NK-92 treated with Interleukin-12 subunit alpha and Interleukin-12 subunit beta, amount 100 ng/mL, for 24 hours (cell line): ENCODE data around the gene TYROBP.
A peak's percentile ranks its signal among the peaks of the same experiment; 100 is the strongest.
"Not testable (repeated sequence)": the region's sequence is repeated elsewhere in the genome, so short reads cannot be mapped to it uniquely, and the experiment has no call there.

ENCODE experiments used
- DNase-seq: peaks from one replicate; lab custom pipeline; 2025; lab: John Stamatoyannopoulos, UW

The TYROBP gene

DNA sequence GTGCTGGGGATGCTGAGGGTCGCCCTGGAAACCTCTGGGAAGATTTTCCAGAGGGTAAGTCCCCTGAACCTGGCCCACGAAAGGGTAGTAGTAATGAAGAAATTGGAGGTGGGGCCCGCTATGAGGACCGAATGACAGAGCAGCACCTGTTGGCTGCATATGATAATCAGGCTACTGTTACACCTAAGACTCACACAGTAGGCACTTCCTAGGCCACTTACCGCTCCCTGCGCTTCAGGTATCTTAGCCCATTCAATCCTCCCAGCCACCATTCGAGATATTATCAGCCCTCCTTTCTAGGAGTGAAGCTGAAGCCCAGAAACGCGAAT is 23.7 kb upstream of the TYROBP start:
- DNase-seq, result no peak

DNA sequence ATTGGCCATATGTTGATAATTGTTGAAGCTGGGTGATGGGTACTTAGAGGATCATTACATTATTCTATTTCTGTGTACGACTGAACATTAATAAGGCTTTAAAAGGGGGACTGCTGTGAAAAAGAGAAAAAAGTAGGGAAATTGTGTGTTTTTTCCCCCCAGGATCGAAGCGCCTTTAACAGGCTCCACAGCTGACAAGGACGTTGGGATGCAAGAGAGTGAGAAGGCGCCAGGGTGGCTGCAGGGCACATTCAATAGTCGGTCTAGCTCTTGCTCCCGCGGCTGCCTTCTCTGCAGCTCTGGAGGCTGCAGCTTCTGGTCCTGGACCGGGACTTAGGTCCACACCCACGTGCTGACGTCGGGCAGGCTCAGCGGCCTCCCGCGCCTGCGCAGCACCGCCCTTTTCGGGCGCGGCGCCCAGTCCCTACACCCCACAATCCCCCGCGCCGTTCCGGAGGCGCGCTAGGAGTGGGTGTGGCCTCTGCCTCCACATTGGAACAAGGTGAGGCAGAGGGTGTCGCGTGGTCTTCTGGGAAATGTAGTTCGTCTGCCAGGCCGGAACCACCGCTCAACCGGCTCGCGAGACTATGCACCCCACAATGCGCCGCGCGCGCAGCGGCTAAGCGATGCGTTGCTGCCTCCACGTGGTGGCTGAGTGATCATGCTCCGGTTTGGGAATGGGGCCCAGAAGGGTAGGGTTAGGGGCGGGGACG is 23.2 kb upstream of the TYROBP start:
- peak; percentile 99 for DNase-seq

DNA sequence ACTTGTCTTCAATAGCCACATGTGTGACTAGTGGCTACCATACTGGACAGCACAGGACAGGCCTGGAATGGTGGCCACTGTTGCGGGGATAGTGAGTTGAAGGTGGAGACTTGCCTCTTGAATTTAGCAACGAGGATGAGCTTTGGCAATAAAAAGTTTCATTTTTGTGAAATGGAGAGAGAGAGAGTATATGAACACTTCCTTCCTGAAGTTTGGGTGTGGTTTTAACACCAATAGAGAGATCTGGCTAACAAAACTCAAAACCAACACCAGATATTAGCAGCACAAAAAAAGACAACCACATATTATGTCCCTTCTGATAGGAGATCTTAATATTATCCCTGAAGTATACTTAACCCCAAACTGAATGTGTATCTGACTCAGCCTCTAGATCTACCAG is 21.8 kb upstream of the TYROBP start:
- no peak for DNase-seq

DNA sequence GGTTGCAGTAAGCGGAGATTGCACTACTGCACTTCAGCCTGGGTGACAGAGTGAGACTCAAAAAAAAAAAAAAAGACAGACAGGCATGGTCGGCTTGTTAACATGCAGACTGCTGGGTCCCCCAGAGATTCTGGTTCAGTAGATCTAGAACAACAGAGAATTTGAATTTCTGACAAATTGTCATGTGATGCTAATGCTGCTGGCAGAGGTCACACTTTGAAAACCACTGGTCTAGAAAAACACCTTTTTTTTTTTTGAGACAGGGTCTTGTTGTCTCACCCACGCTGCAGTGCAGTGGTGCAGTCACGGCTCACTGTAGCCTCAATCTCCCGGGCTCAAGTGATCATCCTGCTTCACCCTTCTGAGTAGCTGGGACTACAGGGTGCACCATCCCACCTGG is 20.4 kb upstream of the TYROBP start:
- peak; percentile 22 for DNase-seq

DNA sequence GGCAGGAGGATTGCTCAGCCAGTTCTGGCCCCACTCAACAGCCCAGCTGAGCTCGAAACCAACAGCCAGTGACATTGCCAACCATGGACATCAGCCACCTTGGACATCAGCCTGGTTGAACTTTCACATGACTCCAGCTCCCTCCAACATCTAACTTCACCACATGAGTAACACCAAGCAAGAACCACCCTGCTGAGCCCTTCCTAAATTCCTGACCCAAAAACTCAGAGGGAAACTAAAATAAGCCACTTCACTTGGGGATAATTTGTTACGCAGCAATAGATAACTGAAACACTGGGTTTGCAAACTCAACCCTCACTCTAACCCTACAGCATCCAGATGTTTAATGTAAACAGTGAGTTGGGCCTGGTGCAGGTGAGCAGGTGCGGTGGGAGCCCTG is 17.4 kb upstream of the TYROBP start:
- no peak for DNase-seq

DNA sequence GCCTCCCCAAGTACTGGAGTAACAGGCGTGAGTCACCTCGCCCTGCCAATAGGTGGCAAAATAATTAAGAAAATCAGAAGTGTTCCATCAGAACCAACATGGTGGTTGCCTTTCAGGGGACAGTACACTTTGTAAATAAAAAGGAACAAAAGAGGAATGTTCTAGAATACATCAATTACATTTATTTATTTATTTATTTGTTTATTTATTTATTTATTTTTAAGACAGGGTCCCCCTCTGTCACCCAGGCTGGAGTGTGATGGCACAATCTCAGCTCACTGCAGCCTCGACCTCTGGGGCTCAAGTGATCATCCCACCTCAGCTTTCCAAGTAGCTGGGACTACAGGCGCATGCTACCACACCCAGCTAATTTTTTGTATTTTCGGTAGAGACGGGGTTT is 12.9 kb upstream of the TYROBP start:
- no peak for DNase-seq

DNA sequence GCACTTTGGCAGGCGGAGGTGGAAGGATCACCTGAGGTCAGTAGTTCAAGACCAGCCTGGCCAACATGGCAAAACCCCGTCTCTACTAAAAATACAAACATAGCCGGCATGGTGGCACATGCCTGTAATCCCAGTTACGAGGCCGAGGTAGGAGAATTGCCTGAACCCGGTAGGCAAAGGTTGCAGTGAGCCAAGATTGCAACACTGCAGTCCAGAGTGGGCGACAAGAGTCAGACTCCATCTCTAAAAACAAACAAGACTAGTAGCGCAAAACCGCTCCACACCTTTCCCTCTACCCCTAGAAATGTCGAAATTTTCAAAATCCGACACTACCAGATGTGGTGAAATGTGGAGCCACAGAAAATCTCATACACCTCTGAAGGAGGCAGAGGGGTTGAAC is 11.2 kb upstream of the TYROBP start:
- no peak for DNase-seq

DNA sequence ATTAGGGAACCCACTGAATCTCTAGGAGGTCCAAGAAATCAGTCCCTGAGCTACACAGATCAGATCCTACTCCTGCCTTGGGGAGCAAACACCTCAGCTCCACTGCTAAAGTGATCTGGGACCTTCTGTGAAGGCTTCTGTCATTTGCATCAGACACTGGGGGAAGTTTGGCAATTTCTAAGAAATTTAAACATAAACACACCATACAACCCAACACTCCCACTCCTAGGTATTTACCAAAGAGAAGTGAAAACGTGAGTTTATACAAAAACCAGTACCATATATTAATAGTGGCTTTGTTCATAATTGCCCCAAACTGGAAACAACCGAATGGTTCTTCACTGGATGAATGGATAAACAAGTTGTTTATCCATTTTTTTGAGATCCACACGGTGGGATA is 7.3 kb upstream of the TYROBP start:
- DNase-seq, result no peak

DNA sequence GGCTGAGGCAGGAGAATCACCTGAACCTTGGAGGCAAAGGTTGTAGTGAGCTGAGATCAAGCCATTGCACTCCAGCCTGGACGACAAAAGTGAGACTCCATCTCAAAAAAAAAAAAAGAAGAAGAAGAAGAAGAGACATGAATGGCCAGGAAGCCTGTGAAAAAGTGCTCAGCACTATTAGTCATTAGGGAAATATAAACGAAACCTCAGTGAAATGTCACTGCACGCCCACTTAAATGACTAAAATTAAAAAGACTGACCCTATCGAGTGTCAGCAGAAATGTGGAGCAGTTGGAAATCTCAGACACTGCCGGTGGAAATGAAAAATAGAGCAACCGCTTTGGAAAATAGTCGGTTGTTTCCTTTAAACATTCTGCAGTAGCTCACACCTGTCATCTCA is 5.5 kb upstream of the TYROBP start:
- no peak for DNase-seq

DNA sequence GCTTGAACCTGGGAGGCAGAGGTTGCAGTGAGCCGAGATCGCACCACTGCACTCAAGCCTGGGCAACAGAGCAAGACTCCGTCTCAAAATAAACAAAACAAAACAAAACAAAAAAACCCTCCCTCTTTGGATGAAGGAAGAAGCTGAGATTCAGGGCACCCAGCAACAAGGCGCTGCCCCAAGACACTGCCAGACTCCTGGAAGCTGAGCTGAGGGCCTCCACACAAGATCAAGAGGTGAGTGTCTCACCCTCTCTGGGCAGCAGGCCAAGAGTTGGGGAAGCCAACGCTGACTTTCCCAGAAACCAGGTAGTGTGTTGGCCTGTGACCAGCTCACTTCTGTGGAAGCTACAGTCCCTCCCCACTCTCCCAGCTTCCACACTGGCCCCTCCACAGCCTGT is 3.7 kb upstream of the TYROBP start:
- DNase-seq, result no peak

DNA sequence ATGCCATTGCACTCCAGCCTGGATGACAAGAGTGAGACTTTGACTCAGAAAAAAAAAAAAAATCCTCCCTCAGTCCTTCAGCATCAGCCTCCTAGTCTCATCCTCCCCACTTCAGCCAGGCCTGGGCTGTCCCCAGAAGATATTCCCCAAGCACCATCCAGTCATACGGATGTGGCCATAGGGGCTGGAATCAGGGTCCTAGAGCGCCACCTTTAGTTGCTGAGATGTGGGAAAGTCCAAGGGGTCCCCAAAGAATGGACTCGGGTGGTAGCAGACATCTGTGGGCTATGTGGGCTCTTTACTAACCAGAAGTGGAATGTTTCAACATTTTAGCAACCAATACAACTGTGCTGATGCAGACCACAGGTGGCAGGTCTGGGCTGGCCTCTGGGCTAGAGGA is 3.1 kb upstream of the TYROBP start:
- no peak for DNase-seq

DNA sequence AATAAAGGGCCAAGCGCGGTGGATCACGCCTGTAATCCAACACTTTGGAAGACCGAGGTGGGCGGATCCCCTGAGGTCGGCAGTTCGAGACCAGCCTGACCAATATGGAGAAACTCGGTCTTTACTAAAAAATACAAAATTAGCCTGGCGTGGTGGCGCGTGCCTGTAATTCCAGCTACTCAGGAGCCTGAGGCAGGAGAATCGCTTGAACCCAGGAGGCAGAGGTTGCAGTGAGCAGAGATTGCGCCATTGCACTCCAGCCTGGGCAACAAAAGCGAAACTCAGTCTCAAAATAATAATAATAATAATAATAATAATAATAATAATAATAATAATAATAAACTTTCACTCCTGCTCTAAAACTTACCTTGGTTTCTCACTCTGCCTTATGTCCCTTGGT is 2.3 kb upstream of the TYROBP start:
- DNase-seq, result not testable (repeated sequence)

DNA sequence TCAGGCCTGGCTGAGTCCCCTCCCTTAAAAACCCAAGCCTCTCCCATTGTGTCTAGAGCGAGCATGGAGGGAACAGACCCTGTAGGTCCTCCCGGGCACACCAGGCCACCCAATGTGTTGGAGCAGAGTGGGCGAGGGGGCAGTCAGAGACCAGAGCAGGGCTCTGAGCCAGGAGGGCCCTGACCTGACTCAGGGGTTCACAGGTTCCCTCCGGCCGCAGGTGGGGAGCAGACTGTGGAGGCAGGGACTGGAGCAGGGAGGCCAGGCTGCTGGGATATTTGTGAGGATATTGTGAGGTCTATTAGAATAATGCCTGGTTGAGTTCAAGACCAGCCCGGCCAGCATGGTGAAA is 1.6 kb upstream of the TYROBP start:
- DNase-seq, result no peak

DNA sequence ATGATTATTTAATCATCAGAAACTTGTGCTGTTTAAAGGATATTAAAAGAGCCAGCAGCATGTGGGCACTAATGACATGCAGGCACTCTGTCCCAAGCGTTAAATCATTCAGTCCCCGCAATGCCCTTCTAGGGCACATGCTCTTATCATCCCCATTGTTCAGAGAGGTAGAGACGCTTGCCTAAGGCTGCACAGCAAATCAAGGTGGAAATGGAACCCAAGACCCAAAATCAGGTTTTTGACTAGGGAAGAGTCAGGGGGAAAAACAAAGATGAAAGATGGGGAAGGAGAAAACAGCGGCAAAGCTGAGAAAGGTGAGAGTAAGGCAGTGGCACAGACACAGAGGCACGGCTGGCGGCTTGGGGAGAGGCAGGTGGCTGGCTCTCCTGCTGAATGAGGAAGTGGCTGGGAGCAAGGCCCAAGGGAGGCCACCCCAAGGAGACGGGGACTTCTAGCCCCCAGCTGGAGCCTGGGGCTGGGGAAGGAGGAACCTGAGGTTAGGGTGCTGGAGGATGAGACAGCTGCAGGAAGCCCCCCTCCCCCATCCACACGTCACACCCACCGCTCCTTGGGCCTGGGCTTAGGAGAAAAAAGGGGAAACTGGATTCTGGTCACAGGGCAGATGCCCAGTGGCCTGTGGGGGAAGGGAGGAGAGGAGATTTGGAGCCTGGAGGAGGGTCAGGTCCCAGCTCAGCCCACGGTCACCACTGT is 1.0 kb upstream of the TYROBP start:
- no peak for DNase-seq

DNA sequence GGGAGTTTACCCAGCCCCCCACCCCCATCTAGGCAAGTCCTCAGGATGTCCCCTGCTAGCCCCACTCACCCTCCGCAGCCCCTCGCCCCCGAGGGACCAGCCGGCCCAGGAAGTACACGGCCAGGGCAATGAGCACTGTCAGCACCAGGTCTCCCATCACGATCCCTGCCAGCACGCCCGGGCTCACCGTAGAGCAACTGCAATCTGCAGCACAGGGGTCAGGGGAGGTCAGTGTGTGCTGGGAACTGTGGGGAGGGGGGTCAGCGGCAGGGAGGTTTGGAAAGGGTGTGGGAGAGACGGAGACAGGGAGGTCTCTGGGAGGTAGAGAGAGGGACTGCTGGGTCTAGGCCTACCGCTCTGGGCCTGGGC is 734 bp downstream of the TYROBP start:
- DNase-seq, result no peak

DNA sequence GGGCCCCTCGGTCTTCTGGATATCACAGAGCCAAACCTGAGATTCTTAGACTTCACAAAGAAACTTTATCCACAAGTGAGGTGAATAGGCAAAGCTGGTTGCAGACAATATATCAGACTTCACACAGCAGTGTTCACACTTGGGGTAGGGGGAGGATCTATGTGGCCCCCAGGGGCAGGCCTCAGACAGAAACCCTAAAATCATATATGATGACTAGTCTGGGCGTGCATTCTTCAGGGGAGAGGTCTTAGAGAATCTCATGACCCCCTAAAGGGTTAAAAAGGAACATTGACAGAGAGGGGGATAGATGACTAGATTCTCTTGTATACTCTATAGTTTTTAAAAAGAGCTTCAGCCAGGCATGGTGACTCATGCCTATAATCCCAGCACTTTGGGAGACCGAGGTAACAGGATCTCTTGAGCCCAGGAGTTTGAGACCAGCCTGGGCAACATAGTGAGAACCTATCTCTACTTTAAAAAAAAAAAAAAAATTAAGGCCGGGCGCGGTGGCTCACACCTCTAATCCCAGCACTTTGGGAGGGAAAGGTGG is 2.8 kb downstream of the TYROBP start:
- no peak for DNase-seq

DNA sequence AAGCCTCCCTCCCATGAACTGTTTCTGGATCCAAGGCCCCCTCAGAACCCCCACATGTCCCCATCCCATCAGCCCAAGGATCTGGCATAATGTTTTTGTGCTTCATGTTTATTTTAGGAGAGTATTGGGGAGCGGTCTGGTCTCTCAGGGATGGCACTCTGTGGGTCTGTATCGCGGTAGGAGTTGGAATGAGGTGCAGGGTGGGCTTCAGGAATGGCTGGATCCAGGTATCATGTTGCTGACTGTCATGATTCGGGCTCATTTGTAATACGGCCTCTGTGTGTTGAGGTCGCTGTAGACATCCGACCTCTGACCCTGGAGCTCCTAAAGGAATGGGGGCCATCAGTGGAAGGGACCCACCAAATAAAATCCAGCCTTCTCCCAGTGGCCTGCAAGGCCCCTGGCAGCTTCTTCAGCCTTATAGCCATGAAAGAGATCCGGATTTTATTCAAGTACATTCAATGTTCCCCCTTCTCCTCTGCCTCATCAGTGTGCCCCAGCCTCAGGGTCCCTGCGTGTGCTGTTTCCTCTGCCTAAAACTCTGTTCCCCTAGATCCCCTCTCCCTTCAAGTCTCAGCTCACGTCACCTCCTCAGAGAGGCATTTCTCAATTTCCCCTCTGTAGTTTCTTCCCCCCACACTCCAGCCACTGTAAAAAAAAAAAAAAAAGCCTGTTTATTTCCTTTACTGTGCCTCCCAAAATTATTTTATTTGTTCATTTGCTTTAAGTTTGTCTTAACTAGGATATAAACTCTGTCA is 3.6 kb downstream of the TYROBP start:
- DNase-seq, result no peak

DNA sequence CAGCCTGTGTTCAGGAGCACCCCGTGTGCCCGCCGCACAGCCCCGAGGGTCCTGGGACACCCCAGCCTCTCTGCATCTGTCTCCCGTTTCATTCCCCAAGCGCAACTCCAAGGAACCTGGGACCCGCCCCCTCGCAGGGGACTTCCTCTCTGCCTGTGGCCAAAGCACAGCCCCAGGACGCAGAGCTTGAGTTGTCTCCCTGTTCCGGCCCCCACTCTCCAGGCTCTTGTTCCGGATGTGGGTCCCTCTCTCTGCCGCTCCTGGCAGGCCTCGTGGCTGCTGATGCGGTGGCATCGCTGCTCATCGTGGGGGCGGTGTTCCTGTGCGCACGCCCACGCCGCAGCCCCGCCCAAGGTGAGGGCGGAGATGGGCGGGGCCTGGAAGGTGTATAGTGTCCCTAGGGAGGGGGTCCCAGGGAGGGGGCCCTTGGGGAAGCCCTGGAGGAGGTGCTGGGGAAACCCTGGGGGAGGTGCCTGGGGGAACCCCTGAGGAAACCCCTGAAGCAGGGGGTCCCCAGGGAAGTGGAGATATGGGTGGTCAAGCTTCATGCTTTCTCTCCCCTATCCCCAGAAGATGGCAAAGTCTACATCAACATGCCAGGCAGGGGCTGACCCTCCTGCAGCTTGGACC is 4.4 kb downstream of the TYROBP start:
- DNase-seq, result peak; percentile 94

DNA sequence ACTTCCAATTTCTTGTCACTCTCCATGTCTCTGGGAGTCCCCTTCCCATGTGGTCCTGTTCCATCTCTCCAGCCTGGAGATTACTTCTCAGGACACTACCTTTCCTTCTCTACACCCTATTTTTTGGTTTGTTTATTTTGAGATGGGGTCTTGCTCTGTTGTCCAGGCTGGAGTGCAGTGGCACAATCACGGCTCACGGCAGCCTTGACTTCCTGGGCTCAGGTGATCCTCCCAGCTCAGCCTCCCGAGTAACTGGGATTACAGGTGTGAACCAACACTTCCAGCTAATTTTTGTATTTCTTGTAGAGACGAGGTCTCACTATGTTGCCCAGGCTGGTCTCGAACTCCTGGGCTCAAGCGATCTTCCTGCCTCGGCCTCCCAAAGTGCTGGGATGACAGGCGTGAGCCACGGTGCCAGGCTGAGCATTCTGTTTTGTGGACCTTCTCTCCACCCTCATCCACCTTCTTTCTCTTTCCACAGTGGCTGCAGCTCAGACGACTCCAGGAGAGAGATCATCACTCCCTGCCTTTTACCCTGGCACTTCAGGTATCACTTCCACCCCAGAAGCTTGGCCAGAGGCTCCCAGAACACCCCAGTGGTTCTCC is 5.1 kb downstream of the TYROBP start:
- DNase-seq, result no peak

DNA sequence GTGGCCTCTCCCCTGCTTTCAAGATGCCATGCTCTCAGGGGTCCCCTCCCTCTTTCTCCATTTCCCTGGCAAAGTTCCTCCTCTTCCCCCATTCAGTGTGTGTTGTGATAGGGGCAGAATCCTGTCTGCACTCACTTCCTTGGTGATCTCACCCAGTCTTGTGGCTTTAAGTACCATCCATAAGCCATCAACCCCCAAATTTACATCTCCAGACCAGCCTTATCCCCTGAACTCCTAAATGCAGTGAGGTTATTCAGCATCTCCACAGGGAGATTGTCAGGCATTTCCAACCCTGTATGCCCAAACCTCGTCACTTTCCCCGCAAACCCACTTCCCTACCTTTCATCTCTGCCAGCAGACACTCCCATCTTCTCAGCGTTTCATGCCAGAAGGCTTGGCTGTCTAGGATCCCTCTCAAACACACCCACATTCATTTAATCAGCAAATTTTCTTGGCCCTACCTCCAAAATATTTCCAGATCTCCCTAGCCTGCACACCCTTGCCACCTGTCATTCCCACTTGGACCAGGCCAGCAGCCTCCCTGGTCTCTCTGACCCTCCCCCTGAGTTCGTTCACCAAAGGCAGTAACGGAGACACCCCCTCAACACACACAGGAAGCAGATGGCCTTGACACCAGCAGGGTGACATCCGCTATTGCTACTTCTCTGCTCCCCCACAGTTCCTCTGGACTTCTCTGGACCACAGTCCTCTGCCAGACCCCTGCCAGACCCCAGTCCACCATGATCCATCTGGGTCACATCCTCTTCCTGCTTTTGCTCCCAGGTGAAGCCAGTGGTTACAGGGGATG is 6.0 kb downstream of the TYROBP start, which contains the start of gene HCST:
TSS of gene HCST (plus strand) at position 676 of the 808 bp plus-strand sequence. CDS start at position 741, 65 bp downstream.
- peak; percentile 49 for DNase-seq

DNA sequence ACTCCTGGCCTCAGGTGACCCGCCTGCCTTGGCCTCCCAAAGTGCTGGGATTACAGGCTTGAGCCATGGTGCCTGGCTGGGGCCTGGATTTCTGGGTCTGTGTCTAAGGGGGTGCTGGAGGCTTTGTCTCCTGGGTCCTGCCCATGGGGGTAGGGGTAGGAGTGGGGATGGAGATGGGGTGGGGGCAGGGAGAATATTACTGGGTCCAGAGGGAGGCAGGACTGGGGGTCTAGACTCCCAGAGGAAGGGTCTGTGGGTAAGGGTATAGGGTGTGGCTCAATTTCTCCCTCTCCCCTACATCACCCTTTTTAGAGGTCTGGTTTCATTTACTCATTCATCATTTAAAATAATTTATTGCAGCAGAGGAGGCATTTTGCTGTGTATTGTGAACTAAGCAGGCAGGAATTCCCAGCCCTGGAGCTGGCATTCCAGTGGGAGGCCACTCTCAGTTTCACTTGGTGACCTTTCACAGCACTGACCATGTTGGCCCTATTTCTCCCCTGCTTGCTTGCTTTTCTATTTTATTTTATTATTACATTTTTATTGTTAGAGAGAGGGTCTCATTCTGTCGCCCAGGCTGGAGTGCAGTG is 6.9 kb downstream of the TYROBP start:
- DNase-seq, result no peak
